H9 (cell line): ENCODE results near the gene LCE3B. TPM values are rescaled to one million over a fixed set of nuclear protein-coding genes. Genes with fewer than 3 reads are reported as not detected.

Source experiments
- DNase-seq: peaks from one replicate; pipeline ENCODE4 v3.0.0-alpha.2; 2017
- H2AFZ ChIP-seq: one replicate; pipeline ENCODE4 v1.6.1; 2013; ENCODE audit warnings: mild to moderate bottlenecking, low read length, control low read depth, moderate library complexity
- H2AK5ac ChIP-seq: 2 replicates; pipeline ENCODE4 v1.6.1; 2013; ENCODE audit warnings: low read length, control low read depth, mixed read lengths; ENCODE audit not compliant: insufficient read length
- H2BK120ac ChIP-seq: one replicate; pipeline ENCODE4 v1.6.1; 2013; ENCODE audit warnings: low read depth, mild to moderate bottlenecking, low read length, control low read depth, inconsistent platforms; ENCODE audit not compliant: poor library complexity, severe bottlenecking
- H2BK12ac ChIP-seq: 2 replicates; pipeline ENCODE4 v1.6.1; 2013; ENCODE audit warnings: low read length, control low read depth, mixed read lengths, low read depth; ENCODE audit not compliant: insufficient read length
- H2BK15ac ChIP-seq: 2 replicates; pipeline ENCODE4 v1.6.1; 2013; ENCODE audit warnings: low read depth, low read length, control low read depth
- H2BK20ac ChIP-seq: one replicate; pipeline ENCODE4 v1.6.1; 2013; ENCODE audit warnings: low read depth, mild to moderate bottlenecking, low read length, control low read depth, inconsistent platforms; ENCODE audit not compliant: poor library complexity, severe bottlenecking
- H2BK5ac ChIP-seq: 2 replicates; pipeline ENCODE4 v1.6.1; 2013; ENCODE audit warnings: low read length, control low read depth, mixed read lengths; ENCODE audit not compliant: insufficient read length
- H3K14ac ChIP-seq: 2 replicates; pipeline ENCODE4 v1.6.1; 2013; ENCODE audit warnings: low read length, control low read depth; ENCODE audit not compliant: insufficient read depth
- H3K18ac ChIP-seq: 2 replicates; pipeline ENCODE4 v1.6.1; 2013; ENCODE audit warnings: low read depth, mild to moderate bottlenecking, mixed read lengths, low read length, control low read depth; ENCODE audit not compliant: insufficient read length
- H3K23ac ChIP-seq: 2 replicates; pipeline ENCODE4 v1.6.1; 2013; ENCODE audit warnings: low read length, control low read depth, mixed read lengths, low read depth; ENCODE audit not compliant: insufficient read length
- H3K23me2 ChIP-seq: 2 replicates; pipeline ENCODE4 v1.6.1; 2013; ENCODE audit warnings: low read depth, mild to moderate bottlenecking, mixed read lengths, low read length, control low read depth; ENCODE audit not compliant: insufficient read length, poor library complexity, severe bottlenecking
- H3K27ac ChIP-seq: 2 replicates; pipeline ENCODE4 v1.5.1; 2013; ENCODE audit warnings: low read length, control low read depth, mixed read lengths, low read depth; ENCODE audit not compliant: insufficient read length
- H3K27me3 ChIP-seq: 2 replicates; pipeline ENCODE4 v1.6.1; 2013; ENCODE audit warnings: low read length, control low read depth, inconsistent platforms; ENCODE audit not compliant: insufficient read depth
- H3K4ac ChIP-seq: 2 replicates; pipeline ENCODE4 v1.6.1; 2013; ENCODE audit warnings: low read depth, mild to moderate bottlenecking, control low read depth, inconsistent platforms, low read length, moderate library complexity
- H3K4me1 ChIP-seq: 2 replicates; pipeline ENCODE4 v1.6.1; 2013; ENCODE audit warnings: low read length, control low read depth, inconsistent platforms; ENCODE audit not compliant: insufficient read depth
- H3K4me2 ChIP-seq: 2 replicates; pipeline ENCODE4 v1.6.1; 2013; ENCODE audit warnings: low read length, control low read depth, mixed read lengths; ENCODE audit not compliant: insufficient read length, insufficient read depth
- H3K56ac ChIP-seq: 2 replicates; pipeline ENCODE4 v1.6.1; 2013; ENCODE audit warnings: low read depth, mild to moderate bottlenecking, mixed read lengths, low read length, control low read depth; ENCODE audit not compliant: insufficient read length
- H3K79me1 ChIP-seq: 2 replicates; pipeline ENCODE4 v1.6.1; 2013; ENCODE audit warnings: low read depth, mild to moderate bottlenecking, moderate library complexity, low read length, control low read depth, inconsistent platforms; ENCODE audit not compliant: insufficient read depth, poor library complexity, severe bottlenecking
- H3K79me2 ChIP-seq: 2 replicates; pipeline ENCODE4 v1.6.1; 2013; ENCODE audit warnings: low read length, control low read depth, inconsistent platforms; ENCODE audit not compliant: insufficient read depth
- H3K9ac ChIP-seq: 2 replicates; pipeline ENCODE4 v1.6.1; 2013; ENCODE audit warnings: low read length, control low read depth, mixed read lengths; ENCODE audit not compliant: insufficient read length; ENCODE audit errors: extremely low read depth
- H3K9me3 ChIP-seq: one replicate; pipeline ENCODE4 v1.6.1; 2013; ENCODE audit warnings: low read depth, low read length, inconsistent platforms; ENCODE audit not compliant: control insufficient read depth
- H3T11ph ChIP-seq: one replicate; pipeline ENCODE4 v1.6.1; 2013; ENCODE audit warnings: mild to moderate bottlenecking, low read length, control low read depth, inconsistent platforms
- H4K20me1 ChIP-seq: one replicate; pipeline ENCODE4 v1.6.1; 2013; ENCODE audit not compliant: control insufficient read depth, insufficient read length, insufficient read depth
- H4K5ac ChIP-seq: 2 replicates; pipeline ENCODE4 v1.6.1; 2013; ENCODE audit warnings: low read depth, mild to moderate bottlenecking, mixed read lengths, low read length, control low read depth; ENCODE audit not compliant: insufficient read length
- H4K8ac ChIP-seq: replicated peaks from 2 replicates; pipeline ENCODE4 v1.6.1; 2013; ENCODE audit warnings: low read length, control low read depth, mixed read lengths, low read depth; ENCODE audit not compliant: insufficient read length
- H4K91ac ChIP-seq: 2 replicates; pipeline ENCODE4 v1.6.1; 2013; ENCODE audit warnings: low read depth, mild to moderate bottlenecking, moderate library complexity, mixed read lengths, low read length, control low read depth; ENCODE audit not compliant: insufficient read length
- H3K27ac Mint-ChIP-seq, 3 experiments: 2 replicates in 2 of 3; 3 replicates in 1 of 3; pipeline ENCODE4 v1.8.0; 2020 to 2021; ENCODE audit warnings: mixed read lengths in 3 of 3, mild to moderate bottlenecking in 1 of 3, moderate library complexity in 1 of 3
- H3K27me3 Mint-ChIP-seq: 2 replicates; pipeline ENCODE4 v1.8.0; 2021; ENCODE audit warnings: low read depth, mild to moderate bottlenecking, moderate library complexity, mixed read lengths
- H3K36me3 Mint-ChIP-seq, 3 experiments: 2 replicates in 2 of 3; 3 replicates in 1 of 3; pipeline ENCODE4 v1.8.0; 2020 to 2021; ENCODE audit warnings: low read depth in 3 of 3, mixed read lengths in 3 of 3; ENCODE audit not compliant: insufficient read depth in 1 of 3
- H3K4me1 Mint-ChIP-seq, 2 experiments: 2 replicates each; pipeline ENCODE4 v1.8.0; 2020; ENCODE audit warnings: mixed read lengths in 2 of 2
- H3K4me3 Mint-ChIP-seq, 2 experiments: 2 replicates in 1 of 2; 3 replicates in 1 of 2; pipeline ENCODE4 v1.8.0; 2020 to 2021; ENCODE audit warnings: mild to moderate bottlenecking in 2 of 2, mixed read lengths in 2 of 2, moderate library complexity in 1 of 2
- H3K9me3 Mint-ChIP-seq, 2 experiments: 2 replicates in 1 of 2; 3 replicates in 1 of 2; pipeline ENCODE4 v1.8.0; 2020; ENCODE audit warnings: mild to moderate bottlenecking in 2 of 2, mixed read lengths in 2 of 2, moderate library complexity in 1 of 2
- WGBS: extraction: QIAGEN DNeasy Blood & Tissue Kit; methylation state at CpG from one replicate; pipeline ENCODE4 v1.1.7; 2013; ENCODE audit warnings: missing lambda C conversion rate, low lambda C conversion rate, mixed read lengths; ENCODE audit not compliant: insufficient read length; ENCODE audit errors: extremely low coverage; 5-methylcytosine and 5-hydroxymethylcytosine counted together
- total RNA-seq: library from RNA; stranded (reverse); gene quantifications from 2 replicates; pipeline ENCODE4 v1.2.1, GENCODE V29; 2021
- TF ChIP-seq, protein P1 (sequence below): fragments of 200-600 bp; sonication (generic); conservative IDR thresholded peaks from 3 replicates; pipeline ENCODE4 v1.8.0; 2021; ENCODE audit warnings: antibody characterized with exemption, mild to moderate bottlenecking

LCE3B gene
- total RNA-seq, 1 experiment from 2014 or later, result not detected

DNA sequence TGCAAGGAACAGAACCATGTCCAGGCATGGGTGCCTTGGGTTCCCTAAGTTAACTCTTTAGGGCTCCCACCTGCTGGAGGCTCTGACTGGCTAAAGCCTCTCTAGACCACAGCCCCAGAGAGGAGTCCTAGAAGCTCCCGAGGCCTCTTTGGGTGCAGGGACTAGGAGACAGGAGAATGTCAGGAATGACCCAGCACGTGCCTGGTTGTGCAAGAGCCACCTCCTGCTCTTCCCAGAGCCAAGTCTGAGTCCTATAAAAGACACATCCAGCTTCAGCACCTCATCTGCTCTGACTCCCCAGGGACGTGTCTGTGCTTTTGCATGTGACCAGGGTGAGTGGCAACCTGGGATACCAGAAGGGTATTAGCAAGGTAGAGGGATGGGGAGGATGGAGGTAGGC lies 49.5 kb downstream of the LCE3B start, which contains the start of gene LCE2D:
TSS of gene LCE2D (plus strand) at position 283 of the 400 bp plus-strand sequence. CDS start 726 bp downstream, outside the sequence.
- no peaks in the 10 kb centered on the region for H3K4me1 Mint-ChIP-seq
- no peak within 1 kb of the TSS for H3K9ac ChIP-seq
- no peak within 1 kb of the TSS for H2BK15ac ChIP-seq
- TF ChIP-seq, protein P1, sequence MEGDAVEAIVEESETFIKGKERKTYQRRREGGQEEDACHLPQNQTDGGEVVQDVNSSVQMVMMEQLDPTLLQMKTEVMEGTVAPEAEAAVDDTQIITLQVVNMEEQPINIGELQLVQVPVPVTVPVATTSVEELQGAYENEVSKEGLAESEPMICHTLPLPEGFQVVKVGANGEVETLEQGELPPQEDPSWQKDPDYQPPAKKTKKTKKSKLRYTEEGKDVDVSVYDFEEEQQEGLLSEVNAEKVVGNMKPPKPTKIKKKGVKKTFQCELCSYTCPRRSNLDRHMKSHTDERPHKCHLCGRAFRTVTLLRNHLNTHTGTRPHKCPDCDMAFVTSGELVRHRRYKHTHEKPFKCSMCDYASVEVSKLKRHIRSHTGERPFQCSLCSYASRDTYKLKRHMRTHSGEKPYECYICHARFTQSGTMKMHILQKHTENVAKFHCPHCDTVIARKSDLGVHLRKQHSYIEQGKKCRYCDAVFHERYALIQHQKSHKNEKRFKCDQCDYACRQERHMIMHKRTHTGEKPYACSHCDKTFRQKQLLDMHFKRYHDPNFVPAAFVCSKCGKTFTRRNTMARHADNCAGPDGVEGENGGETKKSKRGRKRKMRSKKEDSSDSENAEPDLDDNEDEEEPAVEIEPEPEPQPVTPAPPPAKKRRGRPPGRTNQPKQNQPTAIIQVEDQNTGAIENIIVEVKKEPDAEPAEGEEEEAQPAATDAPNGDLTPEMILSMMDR, result no peak
- WGBS, result no CpG with 5 or more reads among the region's 3 CpGs
- no peak within 1 kb of the TSS for H3K56ac ChIP-seq
- H3K27me3 Mint-ChIP-seq, result no peaks in the 10 kb centered on the region; the same call in none of the 2 replicates
- no peak within 1 kb of the TSS for H3K27ac Mint-ChIP-seq
- H4K91ac ChIP-seq, result no peak within 1 kb of the TSS
- H3K4me3 Mint-ChIP-seq, result no peak within 1 kb of the TSS
- H4K8ac ChIP-seq, result no peak within 1 kb of the TSS
- H2AFZ ChIP-seq, result no peak within 1 kb of the TSS
- no peaks in the 10 kb centered on the region for H3K23me2 ChIP-seq
- no peaks in the 10 kb centered on the region for H3K4me1 ChIP-seq
- no peaks in the 10 kb centered on the region for H4K20me1 ChIP-seq
- no peak within 1 kb of the TSS for H2BK20ac ChIP-seq
- no peak within 1 kb of the TSS for H2BK120ac ChIP-seq
- no peak within 1 kb of the TSS for H3K4ac ChIP-seq
- peaks cover 95 to 98% of the 10 kb centered on the region in 2 experiments for H3K9me3 Mint-ChIP-seq
- no peak within 1 kb of the TSS for H3K4me2 ChIP-seq
- no peak within 1 kb of the TSS for H2BK5ac ChIP-seq
- H3K36me3 Mint-ChIP-seq, result peaks cover 0 to 23% (median 10%) of the 10 kb centered on the region in 3 experiments; a peak in 6 of 7 replicates
- H3K9me3 ChIP-seq, result peaks cover 91% of the 10 kb centered on the region
- H4K5ac ChIP-seq, result no peak within 1 kb of the TSS
- H3K79me2 ChIP-seq, result no peaks in the 10 kb centered on the region
- no peak within 1 kb of the TSS for H3K23ac ChIP-seq
- no peak within 1 kb of the TSS for H3K14ac ChIP-seq
- no peak for DNase-seq
- no peaks in the 10 kb centered on the region for H3K79me1 ChIP-seq
- no peak within 1 kb of the TSS for H3T11ph ChIP-seq
- H3K27ac ChIP-seq, result no peak within 1 kb of the TSS
- no peaks in the 10 kb centered on the region for H3K27me3 ChIP-seq
- no peak within 1 kb of the TSS for H2AK5ac ChIP-seq
- H3K18ac ChIP-seq, result no peak within 1 kb of the TSS
- H2BK12ac ChIP-seq, result no peak within 1 kb of the TSS

Other genes with a start within 250 kb of the LCE3B start
- not detected in 2 replicates for gene CRNN, start 199.5 kb upstream of the LCE3B start, total RNA-seq
- gene LCE5A, start 103.0 kb upstream of the LCE3B start, total RNA-seq, result not detected in 2 replicates
- not detected in 2 replicates for gene CRCT1, start 99.3 kb upstream of the LCE3B start, total RNA-seq
- not detected in 2 replicates for gene LCE3E, start 47.0 kb upstream of the LCE3B start, total RNA-seq
- not detected in 2 replicates for gene LCE3D, start 33.3 kb upstream of the LCE3B start, total RNA-seq
- gene LCE3C, start 13.6 kb upstream of the LCE3B start, total RNA-seq, result not detected in 2 replicates
- not detected in 2 replicates for gene LCE3A, start 9.3 kb downstream of the LCE3B start, total RNA-seq
- gene LCE2D, start 49.6 kb downstream of the LCE3B start, total RNA-seq, result not detected in 2 replicates
- not detected in 2 replicates for gene LCE2C, start 61.5 kb downstream of the LCE3B start, total RNA-seq
- gene LCE2B, start 72.3 kb downstream of the LCE3B start, total RNA-seq, result not detected in 2 replicates
- gene LCE2A, start 84.5 kb downstream of the LCE3B start, total RNA-seq, result not detected in 2 replicates
- not detected in 2 replicates for gene LCE4A, start 94.3 kb downstream of the LCE3B start, total RNA-seq
- not detected in 2 replicates for gene KPRP, start 144.2 kb downstream of the LCE3B start, total RNA-seq
- not detected in 2 replicates for gene LCE1F, start 161.3 kb downstream of the LCE3B start, total RNA-seq
- gene LCE1E, start 172.4 kb downstream of the LCE3B start, total RNA-seq, result not detected in 2 replicates
- not detected in 2 replicates for gene LCE1D, start 182.9 kb downstream of the LCE3B start, total RNA-seq
- not detected in 2 replicates for gene LCE1C, start 192.8 kb downstream of the LCE3B start, total RNA-seq
- not detected in 2 replicates for gene LCE1B, start 198.2 kb downstream of the LCE3B start, total RNA-seq
- not detected in 2 replicates for gene LCE1A, start 213.7 kb downstream of the LCE3B start, total RNA-seq
- gene LCE6A, start 229.0 kb downstream of the LCE3B start, total RNA-seq, result not detected in 2 replicates
- not detected in 2 replicates for gene LCE7A, start 246.2 kb downstream of the LCE3B start, total RNA-seq